ENCODE measurements around the gene ASTN2.

ASTN2 gene

DNA sequence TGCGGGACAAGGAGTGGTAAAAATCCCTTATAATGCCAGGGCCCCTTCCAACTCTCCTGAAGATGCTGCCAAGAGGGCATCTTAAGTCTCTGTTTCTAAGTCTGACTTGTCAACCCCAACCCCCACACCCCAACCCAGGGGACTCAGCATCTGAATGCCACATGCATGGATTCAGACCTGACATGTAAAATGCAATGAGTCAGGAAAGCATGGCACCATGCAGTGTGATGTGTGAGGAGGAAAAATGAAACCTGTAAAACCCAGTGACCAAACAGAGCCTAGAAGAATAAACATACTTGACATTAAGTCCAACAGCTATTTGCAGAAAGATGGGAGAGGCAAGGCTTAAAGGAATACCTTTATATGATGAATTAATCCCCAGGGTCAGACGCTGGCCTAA lies 112.4 kb downstream of the ASTN2 start:
- Histone ChIP-seq H3K4me3 (replicated peaks; ENCODE audit: low read depth, low read length) (no peak overlapping the region), H3K36me3 (ENCODE audit: control insufficient read depth, insufficient read depth, low read length) (no peaks in the 10 kb centered on the region), H3K27me3 (replicated peaks; ENCODE audit: control insufficient read depth, insufficient read depth, low read length) (no peaks in the 10 kb centered on the region; the same call in 1 of the 2 replicates)
- DNase-seq (ENCODE audit: extremely low read depth, insufficient read length) = no peak
- TF ChIP-seq, protein P1, sequence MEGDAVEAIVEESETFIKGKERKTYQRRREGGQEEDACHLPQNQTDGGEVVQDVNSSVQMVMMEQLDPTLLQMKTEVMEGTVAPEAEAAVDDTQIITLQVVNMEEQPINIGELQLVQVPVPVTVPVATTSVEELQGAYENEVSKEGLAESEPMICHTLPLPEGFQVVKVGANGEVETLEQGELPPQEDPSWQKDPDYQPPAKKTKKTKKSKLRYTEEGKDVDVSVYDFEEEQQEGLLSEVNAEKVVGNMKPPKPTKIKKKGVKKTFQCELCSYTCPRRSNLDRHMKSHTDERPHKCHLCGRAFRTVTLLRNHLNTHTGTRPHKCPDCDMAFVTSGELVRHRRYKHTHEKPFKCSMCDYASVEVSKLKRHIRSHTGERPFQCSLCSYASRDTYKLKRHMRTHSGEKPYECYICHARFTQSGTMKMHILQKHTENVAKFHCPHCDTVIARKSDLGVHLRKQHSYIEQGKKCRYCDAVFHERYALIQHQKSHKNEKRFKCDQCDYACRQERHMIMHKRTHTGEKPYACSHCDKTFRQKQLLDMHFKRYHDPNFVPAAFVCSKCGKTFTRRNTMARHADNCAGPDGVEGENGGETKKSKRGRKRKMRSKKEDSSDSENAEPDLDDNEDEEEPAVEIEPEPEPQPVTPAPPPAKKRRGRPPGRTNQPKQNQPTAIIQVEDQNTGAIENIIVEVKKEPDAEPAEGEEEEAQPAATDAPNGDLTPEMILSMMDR (IDR thresholded peaks at IDR 0.05; ENCODE audit: insufficient read depth, low read length, poor library complexity, severe bottlenecking) = no peak

DNA sequence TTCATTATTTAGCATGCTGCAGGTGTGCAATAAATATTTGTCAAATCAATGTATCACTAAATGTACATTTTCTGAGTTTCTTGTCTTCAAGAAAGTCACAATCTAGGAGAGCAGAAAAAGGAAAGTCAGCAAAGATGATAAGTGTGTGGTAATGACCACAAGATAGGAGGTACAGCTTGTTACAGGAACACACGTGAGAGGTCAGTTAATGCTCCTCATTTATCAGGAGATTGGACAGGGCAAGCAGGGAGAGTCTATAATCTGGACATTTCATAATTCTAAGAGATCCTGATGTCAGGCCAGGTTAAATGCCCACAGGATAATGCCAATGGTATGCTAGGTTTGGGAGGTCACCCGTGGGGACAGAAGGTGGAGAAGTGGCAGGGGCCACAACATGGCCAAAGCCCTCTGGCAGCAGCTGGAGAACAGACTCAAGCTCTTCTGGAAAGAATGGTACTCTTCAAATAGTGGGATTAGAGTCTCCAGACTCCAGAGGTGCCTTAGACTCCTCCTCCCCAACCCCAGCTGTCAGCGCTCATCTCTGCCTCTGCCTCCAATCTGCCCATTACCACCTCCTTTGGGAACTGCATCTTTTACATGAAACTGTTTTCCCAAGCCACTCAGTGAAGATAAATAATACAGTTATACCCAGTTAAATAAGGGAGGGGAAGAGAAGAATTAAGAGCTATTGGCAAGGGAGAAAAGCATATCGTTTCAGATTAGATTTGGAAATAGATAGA lies 114.3 kb downstream of the ASTN2 start:
- Histone ChIP-seq H3K27me3 (replicated peaks; ENCODE audit: control insufficient read depth, insufficient read depth, low read length) (no peaks in the 10 kb centered on the region; the same call in 1 of the 2 replicates), H3K36me3 (ENCODE audit: control insufficient read depth, insufficient read depth, low read length) (no peaks in the 10 kb centered on the region), H3K4me3 (replicated peaks; ENCODE audit: low read depth, low read length) (no peak overlapping the region)
- DNase-seq (ENCODE audit: extremely low read depth, insufficient read length) = no peak
- TF ChIP-seq, protein P1 (IDR thresholded peaks at IDR 0.05; ENCODE audit: insufficient read depth, low read length, poor library complexity, severe bottlenecking) = no peak

DNA sequence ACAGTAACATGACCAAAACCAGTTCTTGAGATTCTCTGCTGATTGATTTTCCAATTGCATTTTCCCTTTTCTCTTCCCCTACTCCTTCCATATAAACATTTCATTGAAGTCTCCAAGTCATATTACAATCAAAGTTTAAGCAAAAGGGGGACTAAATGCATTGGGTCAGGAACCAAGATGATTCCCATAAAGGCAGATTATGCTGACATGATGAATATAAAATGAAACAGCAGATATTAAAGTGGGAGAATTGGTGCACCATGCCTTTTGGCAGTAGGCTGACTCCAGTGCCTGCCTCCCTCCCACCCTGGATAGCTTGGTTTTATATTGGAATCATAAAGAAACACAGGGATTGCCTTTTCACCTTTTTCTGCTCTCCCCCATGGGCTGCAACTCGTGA lies 118.4 kb downstream of the ASTN2 start:
- Histone ChIP-seq H3K27me3 (replicated peaks; ENCODE audit: control insufficient read depth, insufficient read depth, low read length) (no peaks in the 10 kb centered on the region; the same call in 1 of the 2 replicates), H3K4me3 (replicated peaks; ENCODE audit: low read depth, low read length) (no peak overlapping the region), H3K36me3 (ENCODE audit: control insufficient read depth, insufficient read depth, low read length) (no peaks in the 10 kb centered on the region)
- no peak for DNase-seq (ENCODE audit: extremely low read depth, insufficient read length)
- TF ChIP-seq, protein P1 (IDR thresholded peaks at IDR 0.05; ENCODE audit: insufficient read depth, low read length, poor library complexity, severe bottlenecking) = no peak

DNA sequence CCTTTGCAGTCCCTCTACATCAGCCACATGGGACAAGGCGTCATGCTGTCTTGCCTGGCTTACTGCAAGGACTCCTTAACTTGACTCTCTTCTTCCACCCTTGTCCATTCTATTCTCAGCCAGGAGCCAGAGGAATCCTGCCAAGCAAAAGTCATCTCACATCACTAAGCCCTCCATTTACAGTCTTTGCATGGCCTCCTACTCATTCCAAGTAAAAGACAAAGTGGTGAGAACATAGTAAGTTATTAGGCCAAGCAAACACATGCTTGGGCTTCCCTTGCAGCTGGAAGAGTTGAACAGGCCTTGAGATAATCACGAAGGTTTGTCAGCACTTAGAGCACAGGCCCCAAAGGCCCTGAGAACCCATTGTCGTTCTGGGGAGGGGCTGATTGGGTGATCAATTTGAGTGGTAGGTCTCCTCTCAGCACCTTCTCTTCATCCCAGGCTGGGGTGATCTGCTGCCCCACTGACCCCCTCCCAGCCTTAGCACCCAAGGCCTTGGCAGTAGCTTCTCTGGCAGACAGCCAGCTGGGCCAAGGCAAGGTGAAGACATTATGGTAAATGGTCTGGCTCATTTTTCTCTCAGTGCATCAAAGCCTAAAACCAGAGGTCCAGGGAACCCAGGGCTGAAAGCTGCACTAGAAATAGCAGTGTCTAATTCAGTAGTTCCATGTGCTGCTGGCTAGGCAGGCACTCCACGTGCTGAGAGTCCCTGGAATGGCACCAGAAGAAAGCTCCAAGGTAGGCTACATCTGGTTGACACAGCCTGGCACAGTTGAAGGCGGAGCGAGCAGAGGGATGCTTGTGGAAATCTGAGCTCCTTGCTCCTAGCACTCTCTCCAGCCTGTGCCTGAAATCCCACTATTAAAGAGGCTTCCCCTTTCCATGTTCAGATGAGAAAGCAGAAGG lies 121.4 kb downstream of the ASTN2 start:
- Histone ChIP-seq H3K36me3 (ENCODE audit: control insufficient read depth, insufficient read depth, low read length) (no peaks in the 10 kb centered on the region), H3K27me3 (replicated peaks; ENCODE audit: control insufficient read depth, insufficient read depth, low read length) (no peaks in the 10 kb centered on the region; the same call in 1 of the 2 replicates), H3K4me3 (replicated peaks; ENCODE audit: low read depth, low read length) (no peak overlapping the region)
- TF ChIP-seq, protein P1 (IDR thresholded peaks at IDR 0.05; ENCODE audit: insufficient read depth, low read length, poor library complexity, severe bottlenecking) = no peak
- DNase-seq (ENCODE audit: extremely low read depth, insufficient read length) = no peak

DNA sequence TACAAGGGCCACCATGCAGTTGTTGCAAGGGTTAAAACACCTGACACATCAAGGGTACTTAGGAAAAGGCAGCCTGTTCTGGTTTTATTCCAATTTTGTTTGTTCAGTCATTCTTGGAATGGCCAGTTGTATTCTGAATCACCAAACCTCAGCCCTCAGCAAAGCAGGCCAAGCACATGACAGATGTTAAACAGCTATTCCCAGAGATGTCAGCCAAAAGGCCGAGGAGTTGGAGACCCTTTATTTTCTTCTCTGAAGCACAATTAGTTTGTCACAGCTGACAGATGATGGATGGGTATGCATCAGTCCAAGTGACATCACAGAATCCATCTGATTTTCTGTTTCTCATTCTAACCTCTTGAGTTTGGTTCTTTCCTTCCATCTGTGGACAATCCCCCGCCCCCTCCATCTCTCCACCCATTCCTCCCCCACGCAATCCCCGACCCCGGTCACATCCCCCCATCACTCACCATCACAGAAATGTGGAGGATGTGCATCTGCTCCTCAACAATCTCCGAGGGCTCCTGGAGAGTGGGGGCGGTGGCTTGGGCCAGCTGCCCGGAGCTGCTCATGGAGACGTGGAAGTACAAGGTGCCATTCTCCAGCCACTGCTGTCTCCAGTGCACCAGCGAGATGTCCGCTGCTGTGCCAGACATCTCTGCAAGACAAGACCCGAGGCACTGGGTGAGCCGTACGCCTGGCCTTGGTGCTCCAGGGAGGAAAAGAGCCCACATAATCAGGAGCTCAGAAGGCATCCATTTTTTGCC lies 123.8 kb downstream of the ASTN2 start:
- Histone ChIP-seq H3K27me3 (replicated peaks; ENCODE audit: control insufficient read depth, insufficient read depth, low read length) (no peaks in the 10 kb centered on the region), H3K36me3 (ENCODE audit: control insufficient read depth, insufficient read depth, low read length) (no peaks in the 10 kb centered on the region), H3K4me3 (replicated peaks; ENCODE audit: low read depth, low read length) (no peak overlapping the region)
- TF ChIP-seq, protein P1 (IDR thresholded peaks at IDR 0.05; ENCODE audit: insufficient read depth, low read length, poor library complexity, severe bottlenecking) = no peak
- no peak for DNase-seq (ENCODE audit: extremely low read depth, insufficient read length)

Measured in GM06990 (cell line).